22Rv1 (cell line): ENCODE measurements around the gene TREML2.

Experiments
- H3K27ac ChIP-seq: fragments of 450-650 bp; 2 replicates; pipeline ENCODE4 v1.5.1; 2017
- ZFX ChIP-seq: fragments of 450-650 bp; IDR thresholded peaks from 2 replicates; pipeline ENCODE4 v1.6.1; 2017; ENCODE audit warnings: antibody characterized with exemption, borderline replicate concordance
- TF ChIP-seq, protein P1 (sequence below): fragments of 450-650 bp; IDR thresholded peaks from 2 replicates; pipeline ENCODE4 v1.5.1; 2017; ENCODE audit warnings: mild to moderate bottlenecking

Gene TREML2

DNA sequence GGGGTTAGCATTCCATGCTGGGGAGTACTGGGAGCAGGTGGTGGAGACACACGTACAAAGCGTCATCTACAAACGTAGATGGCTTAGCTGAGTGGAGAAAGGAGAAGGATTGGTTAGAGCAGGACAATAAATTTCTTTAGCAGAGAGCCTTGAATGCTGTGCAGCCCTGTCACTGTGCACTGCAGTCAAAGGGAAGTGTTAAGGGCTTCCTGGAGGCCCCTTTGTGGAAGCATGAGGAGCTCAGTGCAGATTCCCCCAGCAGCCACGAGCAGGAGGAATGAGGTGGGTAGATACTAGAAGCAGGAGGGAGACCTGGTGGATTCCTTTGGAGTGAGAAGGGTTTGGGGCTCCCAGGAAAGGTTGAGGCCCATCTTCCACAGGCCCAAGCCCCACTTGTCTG, 21.1 kb upstream of the TREML2 start:
- TF ChIP-seq, protein P1, sequence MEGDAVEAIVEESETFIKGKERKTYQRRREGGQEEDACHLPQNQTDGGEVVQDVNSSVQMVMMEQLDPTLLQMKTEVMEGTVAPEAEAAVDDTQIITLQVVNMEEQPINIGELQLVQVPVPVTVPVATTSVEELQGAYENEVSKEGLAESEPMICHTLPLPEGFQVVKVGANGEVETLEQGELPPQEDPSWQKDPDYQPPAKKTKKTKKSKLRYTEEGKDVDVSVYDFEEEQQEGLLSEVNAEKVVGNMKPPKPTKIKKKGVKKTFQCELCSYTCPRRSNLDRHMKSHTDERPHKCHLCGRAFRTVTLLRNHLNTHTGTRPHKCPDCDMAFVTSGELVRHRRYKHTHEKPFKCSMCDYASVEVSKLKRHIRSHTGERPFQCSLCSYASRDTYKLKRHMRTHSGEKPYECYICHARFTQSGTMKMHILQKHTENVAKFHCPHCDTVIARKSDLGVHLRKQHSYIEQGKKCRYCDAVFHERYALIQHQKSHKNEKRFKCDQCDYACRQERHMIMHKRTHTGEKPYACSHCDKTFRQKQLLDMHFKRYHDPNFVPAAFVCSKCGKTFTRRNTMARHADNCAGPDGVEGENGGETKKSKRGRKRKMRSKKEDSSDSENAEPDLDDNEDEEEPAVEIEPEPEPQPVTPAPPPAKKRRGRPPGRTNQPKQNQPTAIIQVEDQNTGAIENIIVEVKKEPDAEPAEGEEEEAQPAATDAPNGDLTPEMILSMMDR = no peak
- TF ChIP-seq ZFX = no peak
- no peak overlapping the region for H3K27ac ChIP-seq

DNA sequence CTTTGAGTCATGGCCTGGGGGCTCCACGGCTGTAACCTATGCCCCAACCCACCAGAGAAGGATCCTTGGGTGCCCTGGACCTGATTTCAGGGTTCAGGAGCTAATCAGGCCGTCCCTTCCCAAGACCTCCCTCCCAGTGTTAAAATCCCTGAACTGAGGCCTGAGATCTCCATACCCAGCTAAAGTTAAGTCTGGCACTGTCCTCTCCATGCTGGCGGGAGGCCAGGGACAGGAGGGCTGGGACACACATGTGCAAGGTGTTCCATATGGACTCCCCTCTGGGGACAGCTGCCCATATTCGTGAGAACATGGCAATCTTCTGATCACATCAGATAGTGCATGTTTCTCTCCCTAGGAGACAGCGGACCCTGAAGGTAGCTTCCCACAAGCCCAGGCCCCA, 15.7 kb upstream of the TREML2 start:
- no peak for TF ChIP-seq ZFX
- TF ChIP-seq, protein P1 = no peak
- no peak overlapping the region for H3K27ac ChIP-seq

DNA sequence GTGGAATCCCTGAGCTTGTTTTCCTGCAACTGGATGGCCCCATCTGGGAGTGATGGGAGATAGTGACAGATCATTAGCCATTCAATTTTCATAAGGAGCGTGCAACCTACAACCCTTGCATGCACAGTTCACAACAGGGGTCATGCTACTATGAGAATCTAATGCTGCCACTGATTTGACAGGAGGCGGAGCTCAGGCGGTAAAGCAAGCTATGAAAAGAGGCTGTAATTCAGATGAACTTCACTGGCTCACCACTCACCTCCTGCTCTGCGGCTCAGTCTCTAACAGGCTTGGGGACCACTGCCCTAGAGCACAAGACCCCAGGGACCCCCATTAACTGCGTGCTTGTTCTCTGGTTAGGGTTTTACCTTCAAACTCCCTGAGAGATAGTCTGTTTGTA, 14.8 kb upstream of the TREML2 start:
- TF ChIP-seq ZFX = no peak
- TF ChIP-seq, protein P1 = no peak
- no peak overlapping the region for H3K27ac ChIP-seq

DNA sequence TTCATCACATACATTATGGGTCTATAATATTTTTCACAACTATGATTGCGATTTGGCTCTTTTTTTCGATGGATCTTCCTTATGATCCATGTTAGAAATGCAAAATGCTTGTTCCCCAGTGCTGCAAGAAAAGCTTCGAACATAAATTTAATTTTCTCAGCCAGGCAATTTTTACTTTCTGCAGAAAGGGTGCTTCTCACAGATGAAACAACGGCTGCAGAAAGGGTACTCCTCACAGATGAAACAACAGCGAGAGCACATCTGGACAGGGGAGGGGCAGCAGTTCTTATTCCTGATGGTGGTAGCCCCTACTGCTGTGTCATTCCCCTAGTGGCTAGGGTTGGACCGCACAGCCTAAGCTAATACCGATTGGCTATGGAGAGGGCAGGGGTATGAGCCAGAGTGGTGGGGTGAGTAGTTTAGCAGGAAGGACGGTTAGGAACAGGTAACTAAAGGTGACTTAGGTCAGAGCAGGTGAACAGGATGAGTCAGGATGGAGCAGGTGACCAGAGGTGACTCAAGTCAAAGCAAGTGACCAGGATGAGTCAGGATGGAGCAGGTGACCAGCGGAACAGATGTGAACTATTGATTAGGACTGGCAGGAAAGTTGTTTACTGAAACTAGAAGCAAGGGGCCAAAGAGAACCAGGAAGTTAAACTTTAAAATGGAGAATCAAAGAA, 13.8 kb upstream of the TREML2 start:
- TF ChIP-seq ZFX = no peak
- TF ChIP-seq, protein P1 = no peak
- no peak overlapping the region for H3K27ac ChIP-seq

DNA sequence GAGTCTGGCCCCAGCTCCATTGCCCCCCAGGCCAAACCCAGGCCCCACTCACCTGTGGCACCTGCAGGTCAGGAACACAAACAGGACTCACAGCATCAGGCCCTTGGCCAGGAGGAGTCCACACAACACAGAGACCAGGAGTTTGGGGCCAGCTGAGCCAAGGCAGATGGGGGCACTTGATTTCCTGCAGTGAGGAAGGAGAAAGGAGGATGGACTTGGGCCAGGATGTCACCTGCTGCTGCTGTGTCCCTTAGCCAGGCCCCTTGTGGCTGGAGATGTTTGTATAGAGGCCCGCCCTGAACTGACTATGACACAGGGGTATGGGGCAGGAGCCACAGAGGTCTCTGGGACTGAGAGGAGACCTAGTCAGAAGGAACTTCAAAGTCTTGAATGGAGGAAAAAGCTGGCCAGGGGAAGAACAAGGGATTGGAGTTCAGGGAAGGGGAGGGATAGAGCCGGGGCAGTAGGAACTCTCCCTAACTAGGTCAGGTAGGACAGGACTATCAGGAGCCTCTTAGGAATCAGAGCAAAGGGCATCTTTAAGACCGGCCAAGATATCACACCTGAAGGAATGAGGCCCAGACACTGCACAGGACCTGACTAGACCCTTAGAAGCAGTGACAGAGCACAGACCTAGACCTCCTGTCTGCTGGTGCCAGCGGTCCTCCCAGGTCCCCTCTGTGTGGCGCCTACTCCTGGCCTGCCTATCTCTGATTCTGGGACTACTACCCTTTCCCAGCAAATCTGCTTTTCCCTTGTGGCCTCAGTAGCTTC, 8.8 kb upstream of the TREML2 start:
- H3K27ac ChIP-seq = no peak overlapping the region
- TF ChIP-seq, protein P1 = no peak
- TF ChIP-seq ZFX = no peak

DNA sequence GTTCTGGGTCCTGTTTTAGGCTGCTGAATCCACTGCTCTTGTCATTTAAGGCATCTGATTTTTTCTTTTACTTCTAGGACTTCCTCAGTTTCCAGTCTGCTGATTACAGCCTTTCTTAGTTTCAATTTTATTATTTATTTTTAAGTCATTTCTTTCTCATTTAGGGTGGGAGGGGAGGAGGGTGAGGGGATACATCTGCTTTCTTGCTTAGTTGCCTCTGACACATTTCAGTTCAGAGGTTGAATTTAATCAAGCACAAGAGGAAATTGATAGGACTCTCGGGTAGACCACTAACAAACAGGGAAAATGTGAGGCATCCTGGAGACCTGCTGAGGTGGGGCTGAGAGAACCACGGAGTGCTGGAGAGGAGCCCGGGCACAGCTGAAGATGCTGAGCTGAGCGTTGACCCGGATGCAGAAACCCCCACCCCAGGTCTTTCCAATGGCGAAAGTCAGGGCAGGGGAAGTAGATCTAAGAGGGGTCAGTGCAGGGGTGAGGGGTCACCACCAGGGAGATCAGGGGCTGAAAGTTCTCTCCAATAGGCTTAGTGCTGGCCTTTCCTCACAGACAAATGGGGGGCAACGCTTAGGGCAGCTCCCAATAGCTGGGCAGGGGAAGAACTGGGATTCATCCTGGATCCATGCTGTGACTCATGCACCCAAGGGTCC, 7.6 kb upstream of the TREML2 start:
- no peak overlapping the region for H3K27ac ChIP-seq

More for the DNA sequence above, 7.6 kb upstream of the TREML2 start:
- TF ChIP-seq ZFX = no peak
- TF ChIP-seq, protein P1 = no peak
